CD4-positive, alpha-beta T cell treated with Interleukin-6 at 100 ng/mL for 8 hours (primary cell): Measurements from ENCODE around the gene SLC1A5.

ENCODE experiments used
- DNase-seq: peaks from one replicate; pipeline ENCODE4 v3.0.0-alpha.2; 2020; ENCODE audit warnings: mixed read lengths, low spot score

SLC1A5 gene

GRCh38 chr19:46742926-46743480 lies 45.4 kb downstream of the SLC1A5 start:
- no peak for DNase-seq

GRCh38 chr19:46741447-46741846 lies 46.9 kb downstream of the SLC1A5 start:
- DNase-seq: no peak

GRCh38 chr19:46739290-46739771 lies 49.1 kb downstream of the SLC1A5 start:
- DNase-seq: no peak

GRCh38 chr19:46737761-46738171 lies 50.6 kb downstream of the SLC1A5 start:
- no peak for DNase-seq

GRCh38 chr19:46737298-46737654 lies 51.1 kb downstream of the SLC1A5 start:
- DNase-seq: no peak

GRCh38 chr19:46736531-46737297 lies 51.7 kb downstream of the SLC1A5 start:
- DNase-seq: no peak

- no peak for DNase-seq
Observed at GRCh38 chr19:46733690-46734292, 54.6 kb downstream of the SLC1A5 start.

- no peak for DNase-seq
Observed at GRCh38 chr19:46732966-46733689, 55.3 kb downstream of the SLC1A5 start.

GRCh38 chr19:46732172-46732938 lies 56.0 kb downstream of the SLC1A5 start:
- DNase-seq: no peak

- no peak for DNase-seq
Observed at GRCh38 chr19:46731584-46731983, 56.8 kb downstream of the SLC1A5 start.

GRCh38 chr19:46731007-46731501 lies 57.3 kb downstream of the SLC1A5 start:
- no peak for DNase-seq

- DNase-seq: no peak
Observed at GRCh38 chr19:46730595-46730994, 57.8 kb downstream of the SLC1A5 start.

GRCh38 chr19:46730187-46730586 lies 58.2 kb downstream of the SLC1A5 start:
- no peak for DNase-seq

- DNase-seq: no peak
Observed at GRCh38 chr19:46729696-46730095, 58.7 kb downstream of the SLC1A5 start.

GRCh38 chr19:46728693-46729339 lies 59.6 kb downstream of the SLC1A5 start:
- peak; percentile 79 for DNase-seq

GRCh38 chr19:46728208-46728607 lies 60.2 kb downstream of the SLC1A5 start:
- no peak for DNase-seq

GRCh38 chr19:46727757-46728156 lies 60.6 kb downstream of the SLC1A5 start:
- no peak for DNase-seq

GRCh38 chr19:46726971-46727501 lies 61.4 kb downstream of the SLC1A5 start:
- DNase-seq: no peak

- DNase-seq: no peak
Observed at GRCh38 chr19:46726551-46726950, 61.8 kb downstream of the SLC1A5 start.

GRCh38 chr19:46725859-46726393 lies 62.5 kb downstream of the SLC1A5 start:
- DNase-seq: no peak
